Endothelial cell (in vitro differentiated cells): ENCODE measurements around the gene TRAF4. TPM values are rescaled to one million over a fixed set of nuclear protein-coding genes. Genes with fewer than 3 reads are reported as not detected.

Experiments used
- DNase-seq: peaks from one replicate; pipeline ENCODE4 v3.0.0; 2021; ENCODE audit warnings: low spot score
- H3K27ac Mint-ChIP-seq: one replicate; pipeline ENCODE4 v1.8.0; 2021; ENCODE audit warnings: mixed read lengths, inconsistent platforms; ENCODE audit not compliant: unreplicated experiment
- H3K27me3 Mint-ChIP-seq: one replicate; pipeline ENCODE4 v1.8.0; 2021; ENCODE audit warnings: mild to moderate bottlenecking, moderate library complexity, mixed read lengths, inconsistent platforms; ENCODE audit not compliant: unreplicated experiment
- H3K36me3 Mint-ChIP-seq: one replicate; pipeline ENCODE4 v1.8.0; 2021; ENCODE audit warnings: mild to moderate bottlenecking, low read depth, mixed read lengths, inconsistent platforms; ENCODE audit not compliant: unreplicated experiment
- H3K4me1 Mint-ChIP-seq: one replicate; pipeline ENCODE4 v1.8.0; 2021; ENCODE audit warnings: mild to moderate bottlenecking, mixed read lengths, inconsistent platforms; ENCODE audit not compliant: unreplicated experiment
- H3K4me3 Mint-ChIP-seq: one replicate; pipeline ENCODE4 v1.8.0; 2021; ENCODE audit warnings: mild to moderate bottlenecking, mixed read lengths, inconsistent platforms; ENCODE audit not compliant: unreplicated experiment
- H3K9me3 Mint-ChIP-seq: one replicate; pipeline ENCODE4 v1.8.0; 2021; ENCODE audit warnings: mixed read lengths, inconsistent platforms; ENCODE audit not compliant: unreplicated experiment
- CTCF ChIP-seq: fragments of 200-600 bp; sonication (generic); IDR thresholded peaks from one replicate; pipeline ENCODE4 v1.5.0; 2021; ENCODE audit warnings: antibody characterized with exemption; ENCODE audit not compliant: unreplicated experiment
- total RNA-seq: library from RNA; stranded (reverse); fragmentation: NEBNext Ultra II Directional; extraction: Animal tissue kit (Norgen Biotek cat#: 25700); gene quantifications from one replicate; pipeline ENCODE4 v1.2.1, GENCODE V29; 2021; ENCODE audit not compliant: unreplicated experiment

The TRAF4 gene
- total RNA-seq, 1 donor from 2014 or later: 166 TPM

GRCh38 chr17:28705074-28705659 lies 38.6 kb upstream of the TRAF4 start:
- Mint-ChIP-seq H3K27ac (peak overlapping the region; percentile 70), H3K4me1 (peaks cover 15% of the 10 kb centered on the region), H3K9me3 (no peaks in the 10 kb centered on the region), H3K36me3 (peaks cover 49% of the 10 kb centered on the region), H3K4me3 (no peak overlapping the region), H3K27me3 (peaks cover 14% of the 10 kb centered on the region)
- no peak for TF ChIP-seq CTCF
- no peak for DNase-seq

DNA sequence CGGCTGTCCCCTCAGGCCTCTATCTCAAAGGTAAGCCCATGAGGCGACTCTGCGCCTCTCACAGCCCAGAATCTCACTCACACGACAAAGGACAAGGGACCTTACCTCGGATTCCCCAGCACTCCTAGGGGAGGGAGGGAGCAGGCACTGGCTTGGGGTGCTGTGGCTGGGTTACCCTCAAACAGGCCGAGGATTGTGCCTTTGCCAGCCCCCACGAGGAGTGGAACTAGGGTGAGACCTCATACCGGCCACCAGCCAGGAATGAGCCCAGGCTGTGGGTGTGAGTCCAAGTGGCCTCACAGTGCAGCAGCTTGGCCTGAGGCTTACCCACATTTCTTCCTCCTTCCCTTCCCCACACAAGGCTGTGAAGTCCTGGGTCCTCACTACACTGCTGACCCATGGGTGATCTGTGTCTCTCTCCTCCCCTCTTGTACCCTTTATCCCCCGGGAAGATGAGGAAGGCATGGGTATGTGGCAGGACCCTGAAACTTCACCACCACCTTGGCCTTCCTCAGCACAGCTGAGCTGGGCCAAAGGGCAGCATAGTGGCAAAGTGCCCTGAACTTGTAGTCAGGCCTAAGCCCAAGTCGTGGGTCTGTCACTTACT lies 38.0 kb upstream of the TRAF4 start:
- no peak for DNase-seq
- H3K27me3 Mint-ChIP-seq: peaks cover 16% of the 10 kb centered on the region
- H3K4me1 Mint-ChIP-seq: peaks cover 18% of the 10 kb centered on the region
- H3K36me3 Mint-ChIP-seq: peaks cover 46% of the 10 kb centered on the region
- no peak for TF ChIP-seq CTCF
- no peak overlapping the region for H3K4me3 Mint-ChIP-seq
- H3K27ac Mint-ChIP-seq: peak overlapping the region; percentile 70
- no peaks in the 10 kb centered on the region for H3K9me3 Mint-ChIP-seq

DNA sequence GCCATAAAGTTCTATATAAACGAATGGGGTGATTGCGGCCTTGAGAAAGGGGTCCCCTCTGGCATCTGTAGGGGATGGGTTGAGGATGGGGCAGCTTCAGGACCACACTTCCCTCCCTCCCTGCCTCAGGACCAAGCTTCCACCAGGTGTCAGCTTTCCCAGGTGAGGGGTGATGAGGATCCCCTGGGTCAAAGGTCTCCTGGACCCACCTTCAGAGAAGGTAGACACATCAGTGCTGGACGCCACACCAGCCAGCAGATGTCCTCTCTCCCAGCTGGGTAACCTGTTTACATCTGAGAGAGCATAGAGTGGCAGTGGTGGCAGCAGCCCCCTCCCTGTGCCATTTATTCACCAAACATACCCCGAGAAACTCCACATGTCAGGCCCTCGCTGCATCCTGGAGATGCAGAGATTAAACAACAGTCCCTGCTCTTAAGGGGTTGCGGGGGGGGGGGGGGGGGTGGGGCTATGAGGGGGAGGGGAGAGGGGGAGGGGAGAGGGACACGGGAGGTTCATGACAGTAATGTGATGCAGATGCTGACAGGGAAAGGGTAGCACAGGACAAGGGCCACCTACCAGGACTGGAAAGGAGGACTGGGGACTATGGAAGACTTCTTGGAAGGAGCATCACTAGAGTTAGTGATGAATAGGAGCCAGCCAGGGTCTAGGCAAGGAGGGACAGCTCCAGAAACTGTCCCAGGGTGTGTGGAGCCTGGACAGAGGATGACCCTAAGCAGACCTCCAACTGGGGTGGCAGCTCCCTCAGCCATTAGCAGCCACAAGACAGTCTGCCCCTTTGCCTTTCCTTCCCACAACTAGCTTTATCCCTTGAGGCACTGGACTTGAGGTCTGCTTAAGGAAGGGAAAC lies 37.1 kb upstream of the TRAF4 start:
- H3K27ac Mint-ChIP-seq: peak overlapping the region; percentile 72
- H3K4me1 Mint-ChIP-seq: peaks cover 18% of the 10 kb centered on the region
- H3K36me3 Mint-ChIP-seq: peaks cover 37% of the 10 kb centered on the region
- peaks cover 18% of the 10 kb centered on the region for H3K27me3 Mint-ChIP-seq
- no peaks in the 10 kb centered on the region for H3K9me3 Mint-ChIP-seq
- TF ChIP-seq CTCF: no peak
- H3K4me3 Mint-ChIP-seq: no peak overlapping the region
- DNase-seq: no peak

DNA sequence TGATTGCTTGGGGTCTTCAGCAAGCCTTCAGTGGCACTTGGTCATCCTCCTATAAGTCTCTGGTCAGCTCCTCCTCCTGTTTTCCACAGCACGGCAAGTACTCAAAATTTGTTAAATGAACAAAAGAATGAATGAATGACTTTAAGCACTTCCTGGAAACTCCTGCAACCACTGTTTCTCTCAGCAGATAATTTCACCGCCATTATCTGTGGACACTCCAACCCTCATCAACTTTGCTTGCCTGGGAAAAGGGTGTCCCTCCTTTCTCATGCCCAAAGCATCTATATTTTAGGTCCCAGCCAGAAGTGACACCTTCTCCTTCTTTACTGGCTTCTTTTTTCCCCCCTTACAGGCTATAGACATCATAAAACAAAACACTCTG lies 36.5 kb upstream of the TRAF4 start:
- Mint-ChIP-seq H3K27me3 (peaks cover 20% of the 10 kb centered on the region), H3K27ac (peak overlapping the region; percentile 72), H3K9me3 (no peaks in the 10 kb centered on the region), H3K4me3 (peak overlapping the region; percentile 14), H3K36me3 (peaks cover 31% of the 10 kb centered on the region), H3K4me1 (peaks cover 20% of the 10 kb centered on the region)
- TF ChIP-seq CTCF: no peak
- DNase-seq: no peak
